Ascending aorta (tissue), 2 donors: Measurements from ENCODE around the gene TALDO1. TPM values are rescaled to one million over a fixed set of nuclear protein-coding genes. Genes with fewer than 3 reads are reported as not detected.
"Not testable (repeated sequence)": the region's sequence is repeated elsewhere in the genome, so short reads cannot be mapped to it uniquely, and the experiment has no call there.

Experiments used
- DNase-seq, 2 donors: peaks; one replicate each; pipeline ENCODE4 v3.0.0-alpha.2; 2019; ENCODE audit warnings: low spot score in 2 of 2
- H3K27ac ChIP-seq, 2 donors: fragments of 200-600 bp; sonication (generic); one replicate each; pipeline ENCODE4 v1.5.1; 2016 to 2017; ENCODE audit warnings: mild to moderate bottlenecking in 1 of 2
- H3K27me3 ChIP-seq: fragments of 200-600 bp; sonication (generic); one replicate; pipeline ENCODE4 v1.5.1; 2017
- H3K36me3 ChIP-seq, 2 donors: fragments of 200-600 bp; sonication (generic); one replicate each; pipeline ENCODE4 v1.5.1; 2016
- H3K4me1 ChIP-seq, 2 donors: fragments of 200-600 bp; sonication (generic); one replicate each; pipeline ENCODE4 v1.5.1; 2016 to 2017; ENCODE audit warnings: mild to moderate bottlenecking in 1 of 2
- H3K4me3 ChIP-seq, 2 donors: fragments of 200-600 bp; sonication (generic); one replicate each; pipeline ENCODE4 v1.5.1; 2016 to 2017; ENCODE audit warnings: mild to moderate bottlenecking in 1 of 2
- H3K9me3 ChIP-seq, 2 donors: fragments of 200-600 bp; sonication (generic); one replicate each; pipeline ENCODE4 v1.5.1; 2016
- intact Hi-C: fragments of 100-400 bp; cut with DNase I; formaldehyde crosslinking; loops from one replicate; pipeline ENCODE4 v1.15.1; 2023
- total RNA-seq: library from RNA; depleted of rRNA; stranded (reverse); fragments of >200 nt; gene quantifications from one replicate; pipeline ENCODE4 v1.1.0, GENCODE V29; 2016
- TF ChIP-seq, protein P1 (sequence below), 3 experiments: fragments of 200-600 bp in 2 of 3; fragments of 450-650 bp in 1 of 3; sonication (generic) in 2 of 3; IDR thresholded peaks; one replicate each; pipeline ENCODE4 v1.5.1; 2016 to 2019; ENCODE audit warnings: antibody characterized with exemption in 3 of 3, mild to moderate bottlenecking in 1 of 3, moderate library complexity in 1 of 3

Gene TALDO1
- total RNA-seq, 1 donor from 2014 or later: 245 TPM

DNA sequence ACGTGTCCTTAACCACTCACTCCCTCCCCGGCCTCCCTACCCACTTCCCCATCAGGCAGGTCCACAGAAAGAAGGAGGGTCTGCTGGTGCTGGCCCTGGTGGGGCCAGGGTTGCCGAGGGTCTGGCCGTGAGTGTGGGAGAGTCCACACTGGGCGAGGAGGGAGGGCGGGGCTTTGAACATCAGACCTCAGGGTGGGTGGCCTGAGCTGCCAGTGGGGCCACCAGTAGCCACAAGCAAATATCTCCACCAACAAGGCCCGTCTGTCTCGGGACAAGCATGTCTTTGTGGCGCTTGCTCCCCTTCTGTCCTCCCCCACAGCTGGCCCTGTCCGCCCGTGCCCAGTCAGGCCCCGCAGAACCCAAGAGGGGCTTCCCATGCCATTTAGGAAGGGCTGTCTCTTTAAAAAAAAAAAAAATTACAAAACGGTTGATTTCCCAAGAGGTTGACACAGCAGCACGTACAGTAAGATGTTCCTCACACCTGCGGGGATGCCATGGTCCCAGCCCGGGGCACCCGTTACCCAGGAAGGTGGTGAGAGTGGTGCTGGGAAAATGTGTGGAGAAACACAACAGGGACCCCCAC, 17.7 kb upstream of the TALDO1 start:
- H3K4me3 ChIP-seq: no peak overlapping the region
- no peaks in the 10 kb centered on the region for H3K9me3 ChIP-seq
- peaks cover 0 to 4% of the 10 kb centered on the region in 2 donors for H3K36me3 ChIP-seq
- TF ChIP-seq, protein P1, sequence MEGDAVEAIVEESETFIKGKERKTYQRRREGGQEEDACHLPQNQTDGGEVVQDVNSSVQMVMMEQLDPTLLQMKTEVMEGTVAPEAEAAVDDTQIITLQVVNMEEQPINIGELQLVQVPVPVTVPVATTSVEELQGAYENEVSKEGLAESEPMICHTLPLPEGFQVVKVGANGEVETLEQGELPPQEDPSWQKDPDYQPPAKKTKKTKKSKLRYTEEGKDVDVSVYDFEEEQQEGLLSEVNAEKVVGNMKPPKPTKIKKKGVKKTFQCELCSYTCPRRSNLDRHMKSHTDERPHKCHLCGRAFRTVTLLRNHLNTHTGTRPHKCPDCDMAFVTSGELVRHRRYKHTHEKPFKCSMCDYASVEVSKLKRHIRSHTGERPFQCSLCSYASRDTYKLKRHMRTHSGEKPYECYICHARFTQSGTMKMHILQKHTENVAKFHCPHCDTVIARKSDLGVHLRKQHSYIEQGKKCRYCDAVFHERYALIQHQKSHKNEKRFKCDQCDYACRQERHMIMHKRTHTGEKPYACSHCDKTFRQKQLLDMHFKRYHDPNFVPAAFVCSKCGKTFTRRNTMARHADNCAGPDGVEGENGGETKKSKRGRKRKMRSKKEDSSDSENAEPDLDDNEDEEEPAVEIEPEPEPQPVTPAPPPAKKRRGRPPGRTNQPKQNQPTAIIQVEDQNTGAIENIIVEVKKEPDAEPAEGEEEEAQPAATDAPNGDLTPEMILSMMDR (IDR thresholded peaks at IDR 0.05): no peak
- no peaks in the 10 kb centered on the region for H3K27me3 ChIP-seq
- H3K27ac ChIP-seq: peak overlapping the region; percentile 93 to 95
- no peak for DNase-seq
- intact Hi-C loops: loop anchor here (2.0 to 5.0 kb wide), 3 partner anchors 47 to 175 kb away; partner anchors contain the start of genes GATD1 and IRF7
- H3K4me1 ChIP-seq: peaks cover 17 to 34% of the 10 kb centered on the region in 2 donors

DNA sequence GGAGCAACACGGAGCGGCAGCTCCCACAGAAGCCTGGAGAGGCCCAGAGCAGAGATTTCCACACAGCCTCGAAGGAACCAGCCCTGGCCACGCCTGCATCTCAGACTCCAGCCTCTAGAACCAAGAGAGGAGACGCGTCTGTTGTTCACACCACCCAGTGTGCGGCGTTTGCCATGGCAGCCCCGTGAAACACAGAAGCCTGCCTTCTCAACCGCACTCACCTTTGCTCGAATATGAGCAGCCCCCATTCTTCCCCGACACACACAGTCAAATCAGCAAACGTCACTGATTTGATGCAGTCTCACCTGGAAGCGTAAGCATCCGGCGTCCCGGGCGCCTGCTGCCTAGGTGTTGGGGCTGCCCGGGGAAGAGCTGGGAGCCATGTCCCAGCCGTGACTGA, 14.2 kb upstream of the TALDO1 start:
- TF ChIP-seq, protein P1 (IDR thresholded peaks at IDR 0.05): no peak
- Histone ChIP-seq H3K4me3 (no peak overlapping the region), H3K27me3 (no peaks in the 10 kb centered on the region), H3K9me3 (no peaks in the 10 kb centered on the region), H3K27ac (no peak overlapping the region), H3K36me3 (no peaks in the 10 kb centered on the region), H3K4me1 (peaks cover 6 to 12% of the 10 kb centered on the region in 2 donors)
- intact Hi-C loops: no loop called here
- DNase-seq: no peak

DNA sequence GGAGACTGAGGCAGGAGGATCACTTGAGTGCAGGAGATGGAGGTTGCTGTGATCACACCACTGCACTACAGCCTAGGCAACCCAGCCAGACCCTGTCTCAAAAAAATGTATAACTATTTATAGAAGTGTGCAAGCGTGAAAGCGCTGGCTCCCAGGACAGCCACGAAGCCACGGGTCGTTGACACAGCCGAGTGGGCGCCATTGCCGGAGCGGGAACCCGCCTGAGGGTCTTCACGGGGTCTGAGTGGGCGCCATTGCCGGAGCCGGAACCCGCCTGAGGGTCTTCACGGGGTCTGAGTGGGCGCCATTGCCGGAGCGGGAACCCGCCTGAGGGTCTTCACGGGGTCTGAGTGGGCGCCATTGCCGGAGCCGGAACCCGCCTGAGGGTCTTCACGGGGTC, 12.7 kb upstream of the TALDO1 start:
- H3K27ac ChIP-seq, H3K9me3 ChIP-seq, intact Hi-C loops, H3K36me3 ChIP-seq, H3K4me1 ChIP-seq, DNase-seq, H3K4me3 ChIP-seq, H3K27me3 ChIP-seq: not testable (repeated sequence)

DNA sequence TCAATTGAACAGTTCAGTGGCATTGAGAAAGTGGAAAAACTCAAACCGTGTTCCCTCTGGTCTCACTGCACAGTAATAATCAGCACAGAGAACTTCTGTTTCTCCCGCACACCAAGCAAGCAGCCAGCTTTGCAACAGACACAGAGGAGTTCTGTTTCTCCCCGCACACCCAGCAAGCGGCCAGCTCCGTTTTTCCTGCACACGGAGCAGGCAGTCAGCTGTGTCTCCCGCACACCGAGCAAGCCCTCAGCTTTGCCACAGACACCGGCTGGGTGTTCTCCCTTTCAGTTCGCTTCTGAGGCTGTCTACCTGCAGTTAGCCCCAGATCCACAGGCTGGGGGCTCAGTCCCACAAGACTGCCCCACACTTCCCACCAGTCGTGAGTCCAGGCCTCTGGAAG, 9.9 kb upstream of the TALDO1 start:
- Histone ChIP-seq H3K9me3 (no peaks in the 10 kb centered on the region), H3K36me3 (no peaks in the 10 kb centered on the region), H3K27me3 (no peaks in the 10 kb centered on the region), H3K27ac (no peak overlapping the region), H3K4me1 (no peaks in the 10 kb centered on the region), H3K4me3 (no peak overlapping the region)
- DNase-seq: no peak
- intact Hi-C loops: no loop called here
- TF ChIP-seq, protein P1 (IDR thresholded peaks at IDR 0.05): no peak

DNA sequence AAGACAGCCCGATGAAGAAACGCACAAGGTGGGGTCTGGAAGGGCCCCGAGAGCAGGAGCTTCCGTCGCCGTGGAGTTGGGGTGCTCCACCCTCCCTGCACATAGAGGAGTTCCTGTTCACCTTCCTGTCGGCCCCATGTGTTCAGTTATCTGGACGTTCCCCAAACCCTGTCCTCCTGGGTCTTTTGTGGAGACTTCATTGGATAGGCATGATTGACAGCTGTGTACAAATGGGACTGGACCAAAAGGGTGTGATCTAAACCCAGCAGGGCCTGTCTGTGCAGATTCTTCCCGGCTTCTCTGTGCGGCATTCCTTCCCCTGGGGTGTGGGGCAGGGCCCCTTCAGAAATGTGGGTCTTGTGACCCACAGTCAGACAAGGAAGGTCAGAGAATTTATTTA, 9.4 kb upstream of the TALDO1 start:
- H3K4me1 ChIP-seq, H3K27me3 ChIP-seq, H3K27ac ChIP-seq, H3K4me3 ChIP-seq, H3K9me3 ChIP-seq, H3K36me3 ChIP-seq, intact Hi-C loops, DNase-seq: not testable (repeated sequence)

DNA sequence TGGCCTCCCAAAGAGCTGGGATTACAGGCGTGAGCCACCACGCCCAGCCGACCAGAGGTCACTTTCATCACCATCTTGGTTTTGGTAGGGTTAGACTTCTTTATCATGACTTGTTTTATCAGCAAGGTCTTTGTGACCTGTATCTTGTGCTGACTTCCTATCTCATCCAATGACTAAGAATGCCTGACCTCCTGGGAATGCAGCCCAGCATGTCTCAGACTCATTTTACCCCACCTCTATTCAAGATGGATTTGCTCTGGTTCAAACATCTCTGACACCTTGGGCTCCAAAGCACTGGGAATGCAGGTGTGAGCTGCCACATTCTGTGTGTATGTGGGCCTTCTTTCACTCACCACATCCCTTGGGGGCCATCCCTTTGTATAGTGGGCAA, 5.1 kb upstream of the TALDO1 start:
- Histone ChIP-seq H3K27me3 (no peaks in the 10 kb centered on the region), H3K9me3 (no peaks in the 10 kb centered on the region), H3K4me3 (no peak overlapping the region), H3K36me3 (no peaks in the 10 kb centered on the region), H3K27ac (no peak overlapping the region), H3K4me1 (peaks cover 0 to 7% of the 10 kb centered on the region in 2 donors)
- no peak for DNase-seq
- TF ChIP-seq, protein P1 (IDR thresholded peaks at IDR 0.05): no peak
- intact Hi-C loops: no loop called here
